Measurements from ENCODE around the gene ELFN2.

ELFN2 gene

GRCh38 chr22:37386441-37386840 lies 40.8 kb downstream of the ELFN2 start:
- Mint-ChIP-seq H3K27ac (no peak overlapping the region), H3K4me1 (ENCODE audit: low read depth) (peaks cover 5% of the 10 kb centered on the region), H3K4me3 (no peak overlapping the region), H3K27me3 (peaks cover 44% of the 10 kb centered on the region), H3K9me3 (no peaks in the 10 kb centered on the region), H3K36me3 (ENCODE audit: low read depth) (no peaks in the 10 kb centered on the region)
- intact Hi-C loops (cut with micrococcal nuclease): no loop called here

GRCh38 chr22:37384691-37385090 lies 42.6 kb downstream of the ELFN2 start:
- Mint-ChIP-seq H3K9me3 (no peaks in the 10 kb centered on the region), H3K4me3 (no peak overlapping the region), H3K36me3 (ENCODE audit: low read depth) (no peaks in the 10 kb centered on the region), H3K27me3 (peaks cover 58% of the 10 kb centered on the region), H3K4me1 (ENCODE audit: low read depth) (peaks cover 5% of the 10 kb centered on the region), H3K27ac (no peak overlapping the region)
- intact Hi-C loops (cut with micrococcal nuclease): no loop called here

GRCh38 chr22:37383341-37383740 lies 43.9 kb downstream of the ELFN2 start:
- no peaks in the 10 kb centered on the region for H3K9me3 Mint-ChIP-seq
- intact Hi-C loops (cut with micrococcal nuclease): no loop called here
- H3K27me3 Mint-ChIP-seq: peaks cover 64% of the 10 kb centered on the region
- H3K4me3 Mint-ChIP-seq: no peak overlapping the region
- peaks cover 5% of the 10 kb centered on the region for H3K4me1 Mint-ChIP-seq (ENCODE audit: low read depth)
- H3K36me3 Mint-ChIP-seq (ENCODE audit: low read depth): no peaks in the 10 kb centered on the region
- no peak overlapping the region for H3K27ac Mint-ChIP-seq

DNA sequence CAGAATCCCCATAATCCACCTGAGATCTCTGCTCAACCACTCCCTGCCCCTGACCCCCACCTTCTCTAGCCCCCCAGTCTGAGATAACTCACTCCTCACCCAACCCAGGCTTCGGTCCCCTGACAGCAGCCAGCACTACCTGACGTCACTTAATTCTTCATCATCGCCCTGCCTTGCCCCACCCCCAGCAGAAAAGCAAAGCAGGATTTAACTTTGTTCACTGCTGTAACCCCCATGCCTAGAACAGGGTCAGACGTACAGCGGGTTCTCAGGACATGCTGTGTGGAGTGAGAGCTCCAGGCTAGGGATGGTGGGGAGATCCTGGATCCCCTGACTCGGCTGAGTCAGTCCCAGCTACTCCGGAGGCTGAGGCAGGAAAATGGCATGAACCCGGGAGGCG lies 45.8 kb downstream of the ELFN2 start:
- H3K27ac Mint-ChIP-seq: no peak overlapping the region

DNA sequence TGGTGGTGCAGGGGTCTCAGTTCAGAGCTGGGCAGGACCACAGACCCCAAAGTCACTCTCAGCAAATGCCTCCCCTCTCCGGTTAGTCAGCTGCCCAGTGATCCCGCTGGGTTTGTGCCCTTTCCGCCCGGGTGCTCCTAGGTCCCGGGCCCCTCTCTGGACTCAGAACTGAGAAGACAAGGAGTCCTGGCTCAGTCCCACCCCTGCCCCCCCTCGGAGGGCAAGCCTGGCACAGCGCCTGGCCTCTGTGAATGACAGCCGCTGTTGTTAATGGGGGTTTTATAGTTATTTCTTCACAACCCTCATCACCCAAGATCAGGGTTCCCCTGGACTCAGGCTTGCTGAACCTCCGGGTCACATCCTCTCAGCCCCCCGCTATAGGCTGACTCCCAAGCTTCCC lies 47.6 kb downstream of the ELFN2 start:
- no peaks in the 10 kb centered on the region for H3K9me3 Mint-ChIP-seq
- H3K27me3 Mint-ChIP-seq: peaks cover 76% of the 10 kb centered on the region
- no peak overlapping the region for H3K4me3 Mint-ChIP-seq
- no peaks in the 10 kb centered on the region for H3K36me3 Mint-ChIP-seq (ENCODE audit: low read depth)
- H3K27ac Mint-ChIP-seq: no peak overlapping the region
- intact Hi-C loops (cut with micrococcal nuclease): no loop called here
- H3K4me1 Mint-ChIP-seq (ENCODE audit: low read depth): peaks cover 4% of the 10 kb centered on the region

More for the DNA sequence above, 45.8 kb downstream of the ELFN2 start:
- intact Hi-C loops (cut with micrococcal nuclease): no loop called here
- Mint-ChIP-seq H3K4me3 (no peak overlapping the region), H3K27me3 (peaks cover 65% of the 10 kb centered on the region), H3K4me1 (ENCODE audit: low read depth) (no peaks in the 10 kb centered on the region), H3K36me3 (ENCODE audit: low read depth) (no peaks in the 10 kb centered on the region), H3K9me3 (no peaks in the 10 kb centered on the region)

DNA sequence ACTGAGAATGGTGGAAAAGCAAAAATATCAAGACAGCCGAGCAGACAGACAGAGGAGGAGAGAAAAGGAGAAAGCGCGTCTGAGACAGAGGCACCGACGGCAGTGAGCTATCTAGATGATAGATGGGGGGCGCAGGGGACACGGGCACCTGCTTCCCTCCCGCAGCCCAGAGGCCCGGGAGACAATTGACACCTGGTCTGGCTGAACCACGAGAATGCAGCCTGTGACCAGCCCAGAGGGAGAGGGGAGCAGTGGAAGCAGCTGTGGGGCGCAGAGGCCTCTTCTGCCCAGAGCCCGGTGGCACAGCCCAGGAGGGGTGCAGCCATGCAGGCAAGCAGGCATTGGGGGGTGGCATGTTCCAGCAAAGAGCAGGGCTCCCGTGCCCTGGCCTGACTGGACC lies 48.2 kb downstream of the ELFN2 start:
- Mint-ChIP-seq H3K27me3 (peaks cover 82% of the 10 kb centered on the region), H3K4me1 (ENCODE audit: low read depth) (peaks cover 4% of the 10 kb centered on the region), H3K9me3 (no peaks in the 10 kb centered on the region), H3K27ac (no peak overlapping the region), H3K36me3 (ENCODE audit: low read depth) (no peaks in the 10 kb centered on the region), H3K4me3 (no peak overlapping the region)
- intact Hi-C loops (cut with micrococcal nuclease): no loop called here

DNA sequence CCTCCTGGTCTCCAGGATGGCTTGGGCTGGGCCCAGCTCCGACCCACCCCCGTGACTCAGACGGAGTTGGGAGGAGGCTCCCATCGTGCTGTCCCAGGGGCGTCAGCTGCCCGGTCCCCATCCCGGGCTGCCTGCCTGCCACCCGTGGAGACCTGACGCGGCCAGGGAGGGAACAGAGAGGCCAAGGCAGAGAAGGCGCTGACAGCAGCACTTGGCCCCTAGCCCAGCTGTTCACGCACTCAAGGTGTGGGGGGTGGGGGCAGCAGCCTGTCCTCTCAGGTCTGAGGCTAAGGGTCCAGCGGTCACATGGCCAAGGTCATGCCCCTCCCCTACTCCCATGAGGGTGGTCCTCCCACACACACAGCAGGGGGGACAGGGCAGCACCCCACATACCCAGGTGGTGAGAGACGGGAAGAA lies 48.6 kb downstream of the ELFN2 start:
- Mint-ChIP-seq H3K4me3 (no peak overlapping the region), H3K27me3 (peaks cover 87% of the 10 kb centered on the region), H3K4me1 (ENCODE audit: low read depth) (peaks cover 4% of the 10 kb centered on the region), H3K27ac (no peak overlapping the region), H3K36me3 (ENCODE audit: low read depth) (no peaks in the 10 kb centered on the region), H3K9me3 (no peaks in the 10 kb centered on the region)
- intact Hi-C loops (cut with micrococcal nuclease): no loop called here

- intact Hi-C loops (cut with micrococcal nuclease): no loop called here
- H3K27me3 Mint-ChIP-seq: peaks cover 85% of the 10 kb centered on the region
- H3K27ac Mint-ChIP-seq: no peak overlapping the region
- no peaks in the 10 kb centered on the region for H3K9me3 Mint-ChIP-seq
- no peaks in the 10 kb centered on the region for H3K36me3 Mint-ChIP-seq (ENCODE audit: low read depth)
- H3K4me3 Mint-ChIP-seq: no peak overlapping the region
- H3K4me1 Mint-ChIP-seq (ENCODE audit: low read depth): peaks cover 4% of the 10 kb centered on the region
Observed at GRCh38 chr22:37377927-37378326, 49.4 kb downstream of the ELFN2 start.

DNA sequence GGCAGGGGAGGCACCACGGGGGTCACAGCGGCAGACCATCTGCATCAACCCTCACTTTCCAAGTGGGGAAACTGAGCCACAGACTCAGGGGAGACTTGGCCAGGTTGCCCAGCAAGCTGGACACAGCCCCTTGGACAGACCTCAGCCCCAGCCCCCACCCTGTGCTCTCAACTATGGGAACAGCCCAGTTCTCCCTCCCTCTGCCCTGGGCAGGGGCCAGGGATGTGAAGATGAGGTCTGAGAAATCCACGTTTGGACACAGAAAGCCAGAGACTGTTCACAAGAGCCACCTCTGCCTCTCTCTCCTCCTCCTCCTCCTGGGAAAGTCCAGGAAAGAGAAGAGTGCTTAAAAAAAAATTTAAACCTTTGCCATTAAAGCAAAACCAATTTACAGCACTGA lies 50.1 kb downstream of the ELFN2 start:
- Mint-ChIP-seq H3K4me3 (no peak overlapping the region), H3K9me3 (no peaks in the 10 kb centered on the region), H3K36me3 (ENCODE audit: low read depth) (no peaks in the 10 kb centered on the region), H3K27me3 (peaks cover 81% of the 10 kb centered on the region), H3K27ac (no peak overlapping the region), H3K4me1 (ENCODE audit: low read depth) (peaks cover 4% of the 10 kb centered on the region)
- intact Hi-C loops (cut with micrococcal nuclease): no loop called here

- Mint-ChIP-seq H3K4me1 (ENCODE audit: low read depth) (peaks cover 4% of the 10 kb centered on the region), H3K4me3 (no peak overlapping the region), H3K36me3 (ENCODE audit: low read depth) (no peaks in the 10 kb centered on the region), H3K9me3 (no peaks in the 10 kb centered on the region), H3K27ac (no peak overlapping the region), H3K27me3 (peaks cover 80% of the 10 kb centered on the region)
- intact Hi-C loops (cut with micrococcal nuclease): no loop called here
Observed at GRCh38 chr22:37376643-37377042, 50.6 kb downstream of the ELFN2 start.

- no peak overlapping the region for H3K27ac Mint-ChIP-seq
- no peaks in the 10 kb centered on the region for H3K36me3 Mint-ChIP-seq (ENCODE audit: low read depth)
- peaks cover 9% of the 10 kb centered on the region for H3K4me1 Mint-ChIP-seq (ENCODE audit: low read depth)
- no peak overlapping the region for H3K4me3 Mint-ChIP-seq
- intact Hi-C loops (cut with micrococcal nuclease): no loop called here
- H3K9me3 Mint-ChIP-seq: no peaks in the 10 kb centered on the region
- H3K27me3 Mint-ChIP-seq: peaks cover 80% of the 10 kb centered on the region
Observed at GRCh38 chr22:37375801-37376200, 51.5 kb downstream of the ELFN2 start.

DNA sequence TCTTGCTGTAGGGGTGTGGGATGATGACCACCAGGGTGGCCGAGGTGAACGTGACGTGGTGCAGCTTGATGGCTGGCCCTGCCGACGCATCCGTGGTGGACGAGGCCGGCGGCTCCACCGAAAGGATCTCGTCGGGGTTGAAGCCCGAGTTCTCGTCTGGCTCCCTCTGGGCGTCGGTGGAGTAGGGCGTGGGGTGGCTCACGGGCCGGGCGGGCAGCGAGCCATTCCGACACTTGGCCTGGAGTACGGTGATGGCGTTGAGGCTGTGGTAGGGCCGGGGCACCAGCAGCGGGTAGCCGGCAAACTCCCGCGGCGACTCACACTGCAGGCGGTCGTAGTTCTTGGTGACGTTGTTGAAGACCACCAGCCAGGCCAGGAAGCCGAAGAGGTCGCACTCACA lies 52.7 kb downstream of the ELFN2 start:
- Mint-ChIP-seq H3K36me3 (ENCODE audit: low read depth) (no peaks in the 10 kb centered on the region), H3K27me3 (peaks cover 73% of the 10 kb centered on the region), H3K4me3 (no peak overlapping the region), H3K9me3 (no peaks in the 10 kb centered on the region), H3K27ac (no peak overlapping the region), H3K4me1 (ENCODE audit: low read depth) (peaks cover 21% of the 10 kb centered on the region)
- intact Hi-C loops (cut with micrococcal nuclease): no loop called here

- intact Hi-C loops (cut with micrococcal nuclease): no loop called here
- Mint-ChIP-seq H3K4me1 (ENCODE audit: low read depth) (peaks cover 30% of the 10 kb centered on the region), H3K36me3 (ENCODE audit: low read depth) (no peaks in the 10 kb centered on the region), H3K27ac (no peak overlapping the region), H3K4me3 (no peak overlapping the region), H3K27me3 (peaks cover 64% of the 10 kb centered on the region), H3K9me3 (no peaks in the 10 kb centered on the region)
Observed at GRCh38 chr22:37373451-37373850, 53.8 kb downstream of the ELFN2 start.

DNA sequence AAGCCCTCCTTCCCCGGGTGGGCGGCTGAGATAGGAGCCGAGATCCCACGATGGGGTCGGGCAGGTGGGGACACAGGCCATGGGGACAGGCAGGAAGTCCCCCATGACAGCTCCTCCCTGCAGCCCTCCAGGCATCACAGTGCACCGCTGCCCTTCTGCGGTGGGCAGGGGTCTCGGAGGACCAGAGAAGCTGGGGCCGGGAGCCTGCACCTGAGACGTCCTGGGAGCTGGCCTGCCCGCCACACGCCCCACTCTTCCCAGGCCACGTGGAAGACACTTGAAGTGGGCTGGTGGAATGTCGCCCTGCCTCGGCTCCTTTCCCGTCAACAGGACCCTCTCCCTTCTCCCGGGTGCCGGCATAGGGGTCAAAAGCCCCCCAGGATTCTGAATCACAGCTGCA lies 55.4 kb downstream of the ELFN2 start:
- no peak overlapping the region for H3K27ac Mint-ChIP-seq
- H3K27me3 Mint-ChIP-seq: peaks cover 52% of the 10 kb centered on the region
- intact Hi-C loops (cut with micrococcal nuclease): no loop called here
- no peaks in the 10 kb centered on the region for H3K9me3 Mint-ChIP-seq
- H3K36me3 Mint-ChIP-seq (ENCODE audit: low read depth): no peaks in the 10 kb centered on the region
- H3K4me1 Mint-ChIP-seq (ENCODE audit: low read depth): peaks cover 39% of the 10 kb centered on the region
- H3K4me3 Mint-ChIP-seq: no peak overlapping the region

DNA sequence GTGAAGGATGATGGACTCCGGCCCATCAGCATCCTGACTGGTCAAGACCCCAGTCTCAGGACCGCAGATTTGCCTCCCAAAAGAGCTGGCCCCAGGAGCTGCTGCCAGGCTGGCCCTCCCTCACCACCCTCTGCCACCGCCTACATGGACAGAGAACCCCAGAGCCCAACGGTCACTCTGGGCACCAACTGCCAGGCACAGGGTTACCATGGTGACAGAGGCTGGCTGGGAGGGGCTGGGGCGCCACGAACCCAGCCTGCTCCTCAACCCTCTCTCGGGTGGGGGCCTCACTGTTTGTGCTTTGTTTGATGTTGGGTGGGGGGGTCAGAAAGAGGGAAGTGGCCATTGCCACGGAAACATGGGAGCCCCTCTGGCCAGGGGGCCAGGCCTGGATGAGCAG lies 55.8 kb downstream of the ELFN2 start:
- Mint-ChIP-seq H3K27me3 (peaks cover 51% of the 10 kb centered on the region), H3K4me1 (ENCODE audit: low read depth) (peaks cover 39% of the 10 kb centered on the region), H3K27ac (no peak overlapping the region), H3K36me3 (ENCODE audit: low read depth) (no peaks in the 10 kb centered on the region), H3K9me3 (no peaks in the 10 kb centered on the region), H3K4me3 (no peak overlapping the region)
- intact Hi-C loops (cut with micrococcal nuclease): no loop called here

All from dendritic cell treated with granulocyte-macrophage colony-stimulating factor and Interleukin-4, amounts not matched to agents 40 ng/mL and 50 ng/mL, for 4 days (primary cell).